ENCODE data around the gene SLC39A9.

Gene SLC39A9

GRCh38 chr14:69398053-69398817 is at the start of gene SLC39A9, which contains the start of gene ERH:
TSS of gene SLC39A9 (plus strand) at chr14:69398692. CDS start at chr14:69399370, 678 bp downstream.
TSS of gene ERH (minus strand) at chr14:69398299. CDS start at chr14:69398233, 66 bp downstream.
- TF ChIP-seq CTCF (IDR thresholded peaks at IDR 0.05; ENCODE audit: low read depth, low read length) = no peak
- peak; percentile 83 for TF ChIP-seq MYC (IDR thresholded peaks at IDR 0.05; ENCODE audit: low read depth, low read length)
- peak; percentile 81 for TF ChIP-seq MAX (IDR thresholded peaks at IDR 0.05; ENCODE audit: low read depth, low read length)
- TF ChIP-seq POLR2A (IDR thresholded peaks at IDR 0.05; ENCODE audit: extremely low read depth, insufficient read length) = peak; percentile 57
- peak; percentile 95 for DNase-seq (ENCODE audit: low read depth)

GRCh38 chr14:69349091-69349777 is 49.3 kb upstream of the SLC39A9 start:
- H3K4me3 ChIP-seq (ENCODE audit: low read depth, low read length) = no peak overlapping the region
- no peak for DNase-seq (ENCODE audit: low read depth)
- TF ChIP-seq MYC (IDR thresholded peaks at IDR 0.05; ENCODE audit: low read depth, low read length) (no peak), MAX (IDR thresholded peaks at IDR 0.05; ENCODE audit: low read depth, low read length) (no peak), CTCF (IDR thresholded peaks at IDR 0.05; ENCODE audit: low read depth, low read length) (no peak), POLR2A (IDR thresholded peaks at IDR 0.05; ENCODE audit: extremely low read depth, insufficient read length) (no peak)

More at GRCh38 chr14:69398053-69398817, at the start of gene SLC39A9, which contains the start of gene ERH:
- peak within 1 kb of the TSS; percentile 84 for H3K4me3 ChIP-seq (ENCODE audit: low read depth, low read length)

GRCh38 chr14:69350892-69351291 is 47.6 kb upstream of the SLC39A9 start:
- H3K4me3 ChIP-seq (ENCODE audit: low read depth, low read length) = no peak overlapping the region
- DNase-seq (ENCODE audit: low read depth) = no peak
- TF ChIP-seq MYC (IDR thresholded peaks at IDR 0.05; ENCODE audit: low read depth, low read length) (no peak), MAX (IDR thresholded peaks at IDR 0.05; ENCODE audit: low read depth, low read length) (no peak), POLR2A (IDR thresholded peaks at IDR 0.05; ENCODE audit: extremely low read depth, insufficient read length) (no peak), CTCF (IDR thresholded peaks at IDR 0.05; ENCODE audit: low read depth, low read length) (no peak)

- TF ChIP-seq MAX (IDR thresholded peaks at IDR 0.05; ENCODE audit: low read depth, low read length) (peak; percentile 92), POLR2A (IDR thresholded peaks at IDR 0.05; ENCODE audit: extremely low read depth, insufficient read length) (no peak), CTCF (IDR thresholded peaks at IDR 0.05; ENCODE audit: low read depth, low read length) (no peak), MYC (IDR thresholded peaks at IDR 0.05; ENCODE audit: low read depth, low read length) (peak; percentile 56)
- no peak overlapping the region for H3K4me3 ChIP-seq (ENCODE audit: low read depth, low read length)
- peak; percentile 59 for DNase-seq (ENCODE audit: low read depth)
Observed at GRCh38 chr14:69351385-69351784, 47.1 kb upstream of the SLC39A9 start.

- no peak overlapping the region for H3K4me3 ChIP-seq (ENCODE audit: low read depth, low read length)
- DNase-seq (ENCODE audit: low read depth) = no peak
- no peak for TF ChIP-seq MAX (IDR thresholded peaks at IDR 0.05; ENCODE audit: low read depth, low read length)
- TF ChIP-seq CTCF (IDR thresholded peaks at IDR 0.05; ENCODE audit: low read depth, low read length) = no peak
- no peak for TF ChIP-seq MYC (IDR thresholded peaks at IDR 0.05; ENCODE audit: low read depth, low read length)
- TF ChIP-seq POLR2A (IDR thresholded peaks at IDR 0.05; ENCODE audit: extremely low read depth, insufficient read length) = no peak
Observed at GRCh38 chr14:69351911-69352310, 46.6 kb upstream of the SLC39A9 start.

Measured in NB4 (cell line).